ENCODE data around the gene TMEM9.

DNA sequence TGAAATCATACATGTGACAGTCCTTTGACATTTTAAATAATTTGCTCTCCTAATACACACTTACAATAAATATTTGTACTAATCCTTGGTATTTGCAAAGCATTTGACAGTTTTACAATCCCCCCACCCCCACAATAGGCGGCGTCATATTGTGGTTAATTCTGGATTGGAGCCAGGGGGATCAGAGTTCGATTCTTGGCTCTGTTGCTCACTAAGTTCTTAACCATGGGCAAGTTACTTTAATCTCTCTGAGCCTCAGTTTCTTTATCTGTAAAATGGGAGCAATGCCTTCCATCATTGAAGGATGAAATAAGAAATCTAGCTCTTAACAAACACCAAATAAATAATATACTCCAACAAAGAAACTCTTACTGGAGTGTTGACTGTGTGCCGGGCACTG is 65.9 kb downstream of the TMEM9 start:
- TF ChIP-seq CTCF (IDR thresholded peaks at IDR 0.05): no peak
- TF ChIP-seq POLR2AphosphoS5 (IDR thresholded peaks at IDR 0.05): no peak
- no peak for TF ChIP-seq EP300 (IDR thresholded peaks at IDR 0.05)
- TF ChIP-seq POLR2A (IDR thresholded peaks at IDR 0.05): no peak

Measured in stomach (tissue), 4 donors.